HepG2 (cell line): Measurements from ENCODE around the gene FSCN2. TPM values are rescaled to one million over a fixed set of nuclear protein-coding genes. Genes with fewer than 3 reads are reported as not detected.

Experiments used
- ATAC-seq: fragments of 200-7000 bp; cut with Tn5 transposase; 3 replicates; pipeline ENCODE4 v1.9.1; 2020; ENCODE audit warnings: mild to moderate bottlenecking, moderate library complexity
- BruUV-seq: library from RNA; stranded (reverse); fragments of 400-500 nt; replicated peaks from 2 replicates; lab custom pipeline; 2021; lab: Mats Ljungman, UMichigan
- CTCF ChIA-PET: fragments of 300-600 bp; formaldehyde crosslinking; extraction: SDS; loops from one replicate; lab custom pipeline; 2021; ENCODE audit warnings: low total read pairs, inconsistent platforms, low intra/inter-chr PET ratio; lab: Yijun Ruan, JAX
- POLR2A ChIA-PET: fragments of 350-600 bp; sonication (Branson Sonifier 250); formaldehyde crosslinking; loops from one replicate; lab custom pipeline; 2020; ENCODE audit warnings: antibody characterized with exemption, inconsistent platforms; lab: Yijun Ruan, JAX
- DNase-seq: peaks from one replicate; pipeline ENCODE4 v3.0.0-alpha.2; 2015; ENCODE audit warnings: low spot score
- FAIRE-seq: peaks from 3 replicates; lab custom pipeline; 2011; peaks lifted over from hg19 to GRCh38; lab: Jason Lieb, UNC
- H2AFZ ChIP-seq: one replicate; pipeline ENCODE4 v1.6.1; 2011; ENCODE audit warnings: low read length, inconsistent platforms
- H3K27ac ChIP-seq: fragments of 300-600 bp; 3 replicates; pipeline ENCODE4 v1.8.0; 2011; ENCODE audit warnings: mixed run types, mild to moderate bottlenecking, mixed read lengths, low read length, inconsistent platforms; ENCODE audit not compliant: insufficient read depth; ENCODE audit errors: extremely low read length
- H3K27me3 ChIP-seq, 2 experiments: fragments of 200-600 bp in 1 of 2; 2 replicates in 1 of 2; 3 replicates in 1 of 2; pipeline versions ENCODE4 v1.6.0 to v1.8.0; 2011; ENCODE audit warnings: low read length in 2 of 2, mild to moderate bottlenecking in 2 of 2, moderate library complexity in 2 of 2, inconsistent platforms in 1 of 2; ENCODE audit not compliant: insufficient read depth in 2 of 2, control insufficient read depth in 1 of 2
- H3K36me3 ChIP-seq, 2 experiments: fragments of 200-600 bp in 1 of 2; replicated peaks in 1 of 2; 2 replicates in 1 of 2; 3 replicates in 1 of 2; pipeline versions ENCODE4 v1.5.1 to v1.8.0; 2011; ENCODE audit warnings: low read length in 2 of 2, inconsistent platforms in 1 of 2; ENCODE audit not compliant: insufficient read depth in 2 of 2, control insufficient read depth in 1 of 2
- H3K4me1 ChIP-seq: 2 replicates; pipeline ENCODE4 v1.5.1; 2012; ENCODE audit warnings: low read length, inconsistent platforms; ENCODE audit not compliant: insufficient read depth
- H3K4me2 ChIP-seq: 2 replicates; pipeline ENCODE4 v1.6.0; 2011; ENCODE audit warnings: low read depth, low read length, inconsistent platforms
- H3K4me3 ChIP-seq, 3 experiments: fragments of 200-600 bp in 1 of 3; sonication (generic), shearing (Covaris generic) in 1 of 3; replicated peaks in 1 of 3; 2 replicates each; pipeline ENCODE4 v1.5.1; 2011 to 2016; ENCODE audit warnings: low read length in 3 of 3, inconsistent platforms in 2 of 3, low read depth in 2 of 3, mild to moderate bottlenecking in 2 of 3, control low read depth in 1 of 3, mixed read lengths in 1 of 3; ENCODE audit not compliant: insufficient read depth in 1 of 3
- H3K79me2 ChIP-seq: one replicate; pipeline ENCODE4 v1.6.1; 2011; ENCODE audit warnings: low read length, inconsistent platforms; ENCODE audit not compliant: insufficient read depth
- H3K9ac ChIP-seq: 2 replicates; pipeline ENCODE4 v1.6.0; 2011; ENCODE audit warnings: mild to moderate bottlenecking, low read depth, low read length, inconsistent platforms; ENCODE audit not compliant: insufficient read depth
- H3K9me3 ChIP-seq: 2 replicates; pipeline ENCODE4 v1.5.1; 2012; ENCODE audit warnings: mild to moderate bottlenecking, low read length
- H4K20me1 ChIP-seq: 2 replicates; pipeline ENCODE4 v1.6.0; 2011; ENCODE audit warnings: inconsistent platforms, mild to moderate bottlenecking, low read length, moderate library complexity; ENCODE audit not compliant: insufficient read depth
- ATF2 ChIP-seq: sonication (generic); formaldehyde crosslinking; IDR thresholded peaks from 2 replicates; pipeline ENCODE4 v1.4.0; 2020; ENCODE audit warnings: missing genetic modification reagents
- CREB1 ChIP-seq, 2 experiments: fragments of 450-650 bp in 1 of 2; IDR thresholded peaks; 2 replicates each; pipeline ENCODE4 v1.6.1; 2016 to 2017; ENCODE audit warnings: control low read depth in 1 of 2, mild to moderate bottlenecking in 1 of 2, missing compliant biosample characterization in 1 of 2, missing genetic modification characterization in 1 of 2
- MXD1 ChIP-seq: sonication (generic); formaldehyde crosslinking; IDR thresholded peaks from 2 replicates; pipeline ENCODE4 v1.4.0; 2020; ENCODE audit warnings: mild to moderate bottlenecking, missing genetic modification reagents
- POGZ ChIP-seq: sonication (generic); formaldehyde crosslinking; IDR thresholded peaks from 2 replicates; pipeline ENCODE4 v1.4.0; 2020; ENCODE audit warnings: mild to moderate bottlenecking, missing genetic modification reagents
- SMARCC2 ChIP-seq: fragments of 450-650 bp; IDR thresholded peaks from 2 replicates; pipeline ENCODE4 v1.6.1; 2017; ENCODE audit warnings: antibody characterized with exemption, mild to moderate bottlenecking
- ZGPAT ChIP-seq: IDR thresholded peaks from 2 replicates; pipeline ENCODE4 v1.6.1; 2016; ENCODE audit warnings: mild to moderate bottlenecking
- ZNF788 ChIP-seq: sonication (generic); formaldehyde crosslinking; IDR thresholded peaks from 2 replicates; pipeline ENCODE4 v1.5.0; 2020; ENCODE audit warnings: mild to moderate bottlenecking, missing genetic modification reagents, borderline replicate concordance
- WGBS: methylation state at CpG from one replicate; pipeline ENCODE4 v1.1.6; 2017; ENCODE audit warnings: low lambda C conversion rate; 5-methylcytosine and 5-hydroxymethylcytosine counted together
- in situ Hi-C: cut with HindIII; loops from 2 replicates; pipeline ENCODE4 v1.10.0; 2017; ENCODE audit warnings: low pct_unique_long_range_greater_than_20kb; ENCODE audit not compliant: extremely low pct_ligation_motif_present
- intact Hi-C: fragments of 100-400 bp; cut with micrococcal nuclease; formaldehyde crosslinking; loops from one replicate; pipeline ENCODE4 v1.10.0; 2022; ENCODE audit not compliant: unreplicated experiment
- polyA plus RNA-seq, 8 experiments: library from polyadenylated mRNA; depleted of rRNA in 3 of 8; stranded (reverse) in 7 of 8; unstranded in 1 of 8; fragments of >200 nt; fragmentation: Illumina TruSeq in 4 of 8; extraction: Trizol in 4 of 8; gene quantifications; 2 replicates each; pipeline versions ENCODE4 v1.2.1 to v1.2.3, GENCODE V29; 2011 to 2016; ENCODE audit warnings: low read depth in 4 of 8, missing spikeins in 1 of 8, mixed read lengths in 1 of 8; ENCODE audit not compliant: insufficient read depth in 1 of 8
- total RNA-seq, 5 experiments: library from RNA; depleted of rRNA; stranded (reverse); fragments of >200 nt; fragmentation: Illumina TruSeq; extraction: Trizol; gene quantifications; 2 replicates each; pipeline ENCODE4 v1.2.3, GENCODE V29; 2016; ENCODE audit warnings: low read depth in 1 of 5
- TF ChIP-seq, protein P1 (sequence below): sonication (generic); formaldehyde crosslinking; IDR thresholded peaks from 2 replicates; pipeline ENCODE4 v1.5.0; 2020; ENCODE audit warnings: mild to moderate bottlenecking, missing genetic modification reagents, borderline replicate concordance

FSCN2 gene
- total and polyA plus RNA-seq, 2 of the 13 experiments (the other 11 are each of a cell fraction or from before 2014, with no cell fraction given) = 0.09 TPM; not detected in 1

GRCh38 chr17:81537343-81537855 is 9.2 kb downstream of the FSCN2 start:
- DNase-seq = no peak
- WGBS = 74% methylated on average over 7 of the region's 17 CpGs
- H3K79me2 ChIP-seq = no peaks in the 10 kb centered on the region
- no peaks in the 10 kb centered on the region for H4K20me1 ChIP-seq
- BruUV-seq = no TSS peak
- H3K4me1 ChIP-seq = peaks cover 13% of the 10 kb centered on the region
- no peaks in the 10 kb centered on the region for H3K9me3 ChIP-seq
- ATAC-seq = peak; percentile 68
- peaks cover 4 to 16% of the 10 kb centered on the region in 2 experiments for H3K36me3 ChIP-seq
- H3K4me3 ChIP-seq = no peak overlapping the region
- intact Hi-C loops (no loop called here), in situ Hi-C loops (no loop called here)
- ChIA-PET POLR2A (interaction anchor here (0.7 to 1.4 kb wide), 2 partner anchors 22 to 25 kb away, joined by 3 to 5 read pairs; partner anchors contain the start of gene ACTG1), CTCF (interaction anchor here (1.9 kb wide), 1 partner anchor 284 kb away, joined by 8 read pairs; no protein-coding TSS in a partner anchor)
- no peaks in the 10 kb centered on the region for H3K27me3 ChIP-seq
- peak; percentile 28 for FAIRE-seq
- H3K27ac ChIP-seq = no peak overlapping the region
- H3K9ac ChIP-seq = no peak overlapping the region
- no peak overlapping the region for H2AFZ ChIP-seq
- no peak overlapping the region for H3K4me2 ChIP-seq
- TF ChIP-seq, protein P1, sequence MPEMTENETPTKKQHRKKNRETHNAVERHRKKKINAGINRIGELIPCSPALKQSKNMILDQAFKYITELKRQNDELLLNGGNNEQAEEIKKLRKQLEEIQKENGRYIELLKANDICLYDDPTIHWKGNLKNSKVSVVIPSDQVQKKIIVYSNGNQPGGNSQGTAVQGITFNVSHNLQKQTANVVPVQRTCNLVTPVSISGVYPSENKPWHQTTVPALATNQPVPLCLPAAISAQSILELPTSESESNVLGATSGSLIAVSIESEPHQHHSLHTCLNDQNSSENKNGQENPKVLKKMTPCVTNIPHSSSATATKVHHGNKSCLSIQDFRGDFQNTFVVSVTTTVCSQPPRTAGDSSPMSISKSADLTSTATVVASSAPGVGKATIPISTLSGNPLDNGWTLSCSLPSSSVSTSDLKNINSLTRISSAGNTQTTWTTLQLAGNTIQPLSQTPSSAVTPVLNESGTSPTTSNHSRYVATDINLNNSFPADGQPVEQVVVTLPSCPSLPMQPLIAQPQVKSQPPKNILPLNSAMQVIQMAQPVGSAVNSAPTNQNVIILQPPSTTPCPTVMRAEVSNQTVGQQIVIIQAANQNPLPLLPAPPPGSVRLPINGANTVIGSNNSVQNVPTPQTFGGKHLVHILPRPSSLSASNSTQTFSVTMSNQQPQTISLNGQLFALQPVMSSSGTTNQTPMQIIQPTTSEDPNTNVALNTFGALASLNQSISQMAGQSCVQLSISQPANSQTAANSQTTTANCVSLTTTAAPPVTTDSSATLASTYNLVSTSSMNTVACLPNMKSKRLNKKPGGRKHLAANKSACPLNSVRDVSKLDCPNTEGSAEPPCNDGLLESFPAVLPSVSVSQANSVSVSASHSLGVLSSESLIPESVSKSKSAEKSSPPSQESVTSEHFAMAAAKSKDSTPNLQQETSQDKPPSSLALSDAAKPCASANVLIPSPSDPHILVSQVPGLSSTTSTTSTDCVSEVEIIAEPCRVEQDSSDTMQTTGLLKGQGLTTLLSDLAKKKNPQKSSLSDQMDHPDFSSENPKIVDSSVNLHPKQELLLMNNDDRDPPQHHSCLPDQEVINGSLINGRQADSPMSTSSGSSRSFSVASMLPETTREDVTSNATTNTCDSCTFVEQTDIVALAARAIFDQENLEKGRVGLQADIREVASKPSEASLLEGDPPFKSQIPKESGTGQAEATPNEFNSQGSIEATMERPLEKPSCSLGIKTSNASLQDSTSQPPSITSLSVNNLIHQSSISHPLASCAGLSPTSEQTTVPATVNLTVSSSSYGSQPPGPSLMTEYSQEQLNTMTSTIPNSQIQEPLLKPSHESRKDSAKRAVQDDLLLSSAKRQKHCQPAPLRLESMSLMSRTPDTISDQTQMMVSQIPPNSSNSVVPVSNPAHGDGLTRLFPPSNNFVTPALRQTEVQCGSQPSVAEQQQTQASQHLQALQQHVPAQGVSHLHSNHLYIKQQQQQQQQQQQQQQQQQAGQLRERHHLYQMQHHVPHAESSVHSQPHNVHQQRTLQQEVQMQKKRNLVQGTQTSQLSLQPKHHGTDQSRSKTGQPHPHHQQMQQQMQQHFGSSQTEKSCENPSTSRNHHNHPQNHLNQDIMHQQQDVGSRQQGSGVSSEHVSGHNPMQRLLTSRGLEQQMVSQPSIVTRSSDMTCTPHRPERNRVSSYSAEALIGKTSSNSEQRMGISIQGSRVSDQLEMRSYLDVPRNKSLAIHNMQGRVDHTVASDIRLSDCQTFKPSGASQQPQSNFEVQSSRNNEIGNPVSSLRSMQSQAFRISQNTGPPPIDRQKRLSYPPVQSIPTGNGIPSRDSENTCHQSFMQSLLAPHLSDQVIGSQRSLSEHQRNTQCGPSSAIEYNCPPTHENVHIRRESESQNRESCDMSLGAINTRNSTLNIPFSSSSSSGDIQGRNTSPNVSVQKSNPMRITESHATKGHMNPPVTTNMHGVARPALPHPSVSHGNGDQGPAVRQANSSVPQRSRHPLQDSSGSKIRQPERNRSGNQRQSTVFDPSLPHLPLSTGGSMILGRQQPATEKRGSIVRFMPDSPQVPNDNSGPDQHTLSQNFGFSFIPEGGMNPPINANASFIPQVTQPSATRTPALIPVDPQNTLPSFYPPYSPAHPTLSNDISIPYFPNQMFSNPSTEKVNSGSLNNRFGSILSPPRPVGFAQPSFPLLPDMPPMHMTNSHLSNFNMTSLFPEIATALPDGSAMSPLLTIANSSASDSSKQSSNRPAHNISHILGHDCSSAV (CRISPR knock-in tag) = no peak
- no peak for TF ChIP-seq ZNF788 (CRISPR knock-in tag)
- no peak for TF ChIP-seq CREB1 (IDR thresholded peaks at IDR 0.05)
- TF ChIP-seq CREB1 (CRISPR knock-in tag; IDR thresholded peaks at IDR 0.05) = no peak
- TF ChIP-seq SMARCC2 = no peak
- TF ChIP-seq MXD1 = 0 out of 2 replicates have a peak, but pooled peaks have one; percentile 16
- no peak for TF ChIP-seq POGZ (CRISPR knock-in tag)
- 0 out of 2 replicates have a peak, but pooled peaks have one; percentile 18 for TF ChIP-seq ZGPAT (CRISPR knock-in tag)
- no peak for TF ChIP-seq ATF2 (CRISPR knock-in tag)
